GM21825 (cell line): Measurements from ENCODE around the gene RAP1GAP2.
"Not testable (repeated sequence)": the region's sequence is repeated elsewhere in the genome, so short reads cannot be mapped to it uniquely, and the experiment has no call there.

Experiments used
- ATAC-seq: cut with Tn5 transposase; IDR thresholded peaks from one replicate; pipeline ENCODE4 v1.9.1; 2021; ENCODE audit warnings: mild to moderate bottlenecking, moderate library complexity; ENCODE audit not compliant: unreplicated experiment

Gene RAP1GAP2

GRCh38 chr17:2814049-2814448, 17.8 kb downstream of the RAP1GAP2 start:
- ATAC-seq: no peak

GRCh38 chr17:2814481-2815341, 18.5 kb downstream of the RAP1GAP2 start:
- ATAC-seq: no peak

- ATAC-seq: no peak
Observed at GRCh38 chr17:2815781-2816185, 19.5 kb downstream of the RAP1GAP2 start.

- no peak for ATAC-seq
Observed at GRCh38 chr17:2816688-2817087, 20.4 kb downstream of the RAP1GAP2 start.

- not testable (repeated sequence) for ATAC-seq
Observed at GRCh38 chr17:2819294-2819693, 23.1 kb downstream of the RAP1GAP2 start.

GRCh38 chr17:2819921-2820501, 23.8 kb downstream of the RAP1GAP2 start:
- ATAC-seq: no peak

- ATAC-seq: no peak
Observed at GRCh38 chr17:2821868-2822267, 25.6 kb downstream of the RAP1GAP2 start.

- ATAC-seq: no peak
Observed at GRCh38 chr17:2822358-2822757, 26.1 kb downstream of the RAP1GAP2 start.

- no peak for ATAC-seq
Observed at GRCh38 chr17:2825253-2825970, 29.2 kb downstream of the RAP1GAP2 start.

GRCh38 chr17:2828397-2829038, 32.3 kb downstream of the RAP1GAP2 start:
- ATAC-seq: peak; percentile 57

GRCh38 chr17:2830678-2831077, 34.4 kb downstream of the RAP1GAP2 start:
- ATAC-seq: no peak

GRCh38 chr17:2835780-2836179, 39.5 kb downstream of the RAP1GAP2 start:
- ATAC-seq: no peak

- ATAC-seq: peak; percentile 64
Observed at GRCh38 chr17:2837147-2837561, 40.9 kb downstream of the RAP1GAP2 start.

- no peak for ATAC-seq
Observed at GRCh38 chr17:2841606-2842005, 45.4 kb downstream of the RAP1GAP2 start.

GRCh38 chr17:2842464-2842863, 46.2 kb downstream of the RAP1GAP2 start:
- no peak for ATAC-seq

GRCh38 chr17:2844416-2844815, 48.2 kb downstream of the RAP1GAP2 start:
- no peak for ATAC-seq

GRCh38 chr17:2847381-2848333, 51.4 kb downstream of the RAP1GAP2 start:
- ATAC-seq: no peak

- ATAC-seq: no peak
Observed at GRCh38 chr17:2849327-2849670, 53.1 kb downstream of the RAP1GAP2 start.

- ATAC-seq: no peak
Observed at GRCh38 chr17:2850991-2851390, 54.8 kb downstream of the RAP1GAP2 start.

GRCh38 chr17:2851615-2852014, 55.4 kb downstream of the RAP1GAP2 start:
- no peak for ATAC-seq
